H9 (cell line): ENCODE measurements around the gene ST6GALNAC5. TPM values are rescaled to one million over a fixed set of nuclear protein-coding genes. Genes with fewer than 3 reads are reported as not detected.

ENCODE experiments used
- DNase-seq: peaks from one replicate; pipeline ENCODE4 v3.0.0-alpha.2; 2017
- H2AFZ ChIP-seq: one replicate; pipeline ENCODE4 v1.6.1; 2013; ENCODE audit warnings: mild to moderate bottlenecking, low read length, control low read depth, moderate library complexity
- H2AK5ac ChIP-seq: 2 replicates; pipeline ENCODE4 v1.6.1; 2013; ENCODE audit warnings: low read length, control low read depth, mixed read lengths; ENCODE audit not compliant: insufficient read length
- H2BK120ac ChIP-seq: one replicate; pipeline ENCODE4 v1.6.1; 2013; ENCODE audit warnings: low read depth, mild to moderate bottlenecking, low read length, control low read depth, inconsistent platforms; ENCODE audit not compliant: poor library complexity, severe bottlenecking
- H2BK12ac ChIP-seq: 2 replicates; pipeline ENCODE4 v1.6.1; 2013; ENCODE audit warnings: low read length, control low read depth, mixed read lengths, low read depth; ENCODE audit not compliant: insufficient read length
- H2BK15ac ChIP-seq: 2 replicates; pipeline ENCODE4 v1.6.1; 2013; ENCODE audit warnings: low read depth, low read length, control low read depth
- H2BK20ac ChIP-seq: one replicate; pipeline ENCODE4 v1.6.1; 2013; ENCODE audit warnings: low read depth, mild to moderate bottlenecking, low read length, control low read depth, inconsistent platforms; ENCODE audit not compliant: poor library complexity, severe bottlenecking
- H2BK5ac ChIP-seq: 2 replicates; pipeline ENCODE4 v1.6.1; 2013; ENCODE audit warnings: low read length, control low read depth, mixed read lengths; ENCODE audit not compliant: insufficient read length
- H3K14ac ChIP-seq: 2 replicates; pipeline ENCODE4 v1.6.1; 2013; ENCODE audit warnings: low read length, control low read depth; ENCODE audit not compliant: insufficient read depth
- H3K18ac ChIP-seq: 2 replicates; pipeline ENCODE4 v1.6.1; 2013; ENCODE audit warnings: low read depth, mild to moderate bottlenecking, mixed read lengths, low read length, control low read depth; ENCODE audit not compliant: insufficient read length
- H3K23ac ChIP-seq: 2 replicates; pipeline ENCODE4 v1.6.1; 2013; ENCODE audit warnings: low read length, control low read depth, mixed read lengths, low read depth; ENCODE audit not compliant: insufficient read length
- H3K23me2 ChIP-seq: 2 replicates; pipeline ENCODE4 v1.6.1; 2013; ENCODE audit warnings: low read depth, mild to moderate bottlenecking, mixed read lengths, low read length, control low read depth; ENCODE audit not compliant: insufficient read length, poor library complexity, severe bottlenecking
- H3K27ac ChIP-seq: 2 replicates; pipeline ENCODE4 v1.5.1; 2013; ENCODE audit warnings: low read length, control low read depth, mixed read lengths, low read depth; ENCODE audit not compliant: insufficient read length
- H3K27me3 ChIP-seq: 2 replicates; pipeline ENCODE4 v1.6.1; 2013; ENCODE audit warnings: low read length, control low read depth, inconsistent platforms; ENCODE audit not compliant: insufficient read depth
- H3K4ac ChIP-seq: 2 replicates; pipeline ENCODE4 v1.6.1; 2013; ENCODE audit warnings: low read depth, mild to moderate bottlenecking, control low read depth, inconsistent platforms, low read length, moderate library complexity
- H3K4me1 ChIP-seq: 2 replicates; pipeline ENCODE4 v1.6.1; 2013; ENCODE audit warnings: low read length, control low read depth, inconsistent platforms; ENCODE audit not compliant: insufficient read depth
- H3K4me2 ChIP-seq: 2 replicates; pipeline ENCODE4 v1.6.1; 2013; ENCODE audit warnings: low read length, control low read depth, mixed read lengths; ENCODE audit not compliant: insufficient read length, insufficient read depth
- H3K56ac ChIP-seq: 2 replicates; pipeline ENCODE4 v1.6.1; 2013; ENCODE audit warnings: low read depth, mild to moderate bottlenecking, mixed read lengths, low read length, control low read depth; ENCODE audit not compliant: insufficient read length
- H3K79me1 ChIP-seq: 2 replicates; pipeline ENCODE4 v1.6.1; 2013; ENCODE audit warnings: low read depth, mild to moderate bottlenecking, moderate library complexity, low read length, control low read depth, inconsistent platforms; ENCODE audit not compliant: insufficient read depth, poor library complexity, severe bottlenecking
- H3K79me2 ChIP-seq: 2 replicates; pipeline ENCODE4 v1.6.1; 2013; ENCODE audit warnings: low read length, control low read depth, inconsistent platforms; ENCODE audit not compliant: insufficient read depth
- H3K9ac ChIP-seq: 2 replicates; pipeline ENCODE4 v1.6.1; 2013; ENCODE audit warnings: low read length, control low read depth, mixed read lengths; ENCODE audit not compliant: insufficient read length; ENCODE audit errors: extremely low read depth
- H3K9me3 ChIP-seq: one replicate; pipeline ENCODE4 v1.6.1; 2013; ENCODE audit warnings: low read depth, low read length, inconsistent platforms; ENCODE audit not compliant: control insufficient read depth
- H3T11ph ChIP-seq: one replicate; pipeline ENCODE4 v1.6.1; 2013; ENCODE audit warnings: mild to moderate bottlenecking, low read length, control low read depth, inconsistent platforms
- H4K20me1 ChIP-seq: one replicate; pipeline ENCODE4 v1.6.1; 2013; ENCODE audit not compliant: control insufficient read depth, insufficient read length, insufficient read depth
- H4K5ac ChIP-seq: 2 replicates; pipeline ENCODE4 v1.6.1; 2013; ENCODE audit warnings: low read depth, mild to moderate bottlenecking, mixed read lengths, low read length, control low read depth; ENCODE audit not compliant: insufficient read length
- H4K8ac ChIP-seq: replicated peaks from 2 replicates; pipeline ENCODE4 v1.6.1; 2013; ENCODE audit warnings: low read length, control low read depth, mixed read lengths, low read depth; ENCODE audit not compliant: insufficient read length
- H4K91ac ChIP-seq: 2 replicates; pipeline ENCODE4 v1.6.1; 2013; ENCODE audit warnings: low read depth, mild to moderate bottlenecking, moderate library complexity, mixed read lengths, low read length, control low read depth; ENCODE audit not compliant: insufficient read length
- H3K27ac Mint-ChIP-seq, 3 experiments: 2 replicates in 2 of 3; 3 replicates in 1 of 3; pipeline ENCODE4 v1.8.0; 2020 to 2021; ENCODE audit warnings: mixed read lengths in 3 of 3, mild to moderate bottlenecking in 1 of 3, moderate library complexity in 1 of 3
- H3K27me3 Mint-ChIP-seq: 2 replicates; pipeline ENCODE4 v1.8.0; 2021; ENCODE audit warnings: low read depth, mild to moderate bottlenecking, moderate library complexity, mixed read lengths
- H3K36me3 Mint-ChIP-seq, 3 experiments: 2 replicates in 2 of 3; 3 replicates in 1 of 3; pipeline ENCODE4 v1.8.0; 2020 to 2021; ENCODE audit warnings: low read depth in 3 of 3, mixed read lengths in 3 of 3; ENCODE audit not compliant: insufficient read depth in 1 of 3
- H3K4me1 Mint-ChIP-seq, 2 experiments: 2 replicates each; pipeline ENCODE4 v1.8.0; 2020; ENCODE audit warnings: mixed read lengths in 2 of 2
- H3K4me3 Mint-ChIP-seq, 2 experiments: 2 replicates in 1 of 2; 3 replicates in 1 of 2; pipeline ENCODE4 v1.8.0; 2020 to 2021; ENCODE audit warnings: mild to moderate bottlenecking in 2 of 2, mixed read lengths in 2 of 2, moderate library complexity in 1 of 2
- H3K9me3 Mint-ChIP-seq, 2 experiments: 2 replicates in 1 of 2; 3 replicates in 1 of 2; pipeline ENCODE4 v1.8.0; 2020; ENCODE audit warnings: mild to moderate bottlenecking in 2 of 2, mixed read lengths in 2 of 2, moderate library complexity in 1 of 2
- WGBS: extraction: QIAGEN DNeasy Blood & Tissue Kit; methylation state at CpG from one replicate; pipeline ENCODE4 v1.1.7; 2013; ENCODE audit warnings: missing lambda C conversion rate, low lambda C conversion rate, mixed read lengths; ENCODE audit not compliant: insufficient read length; ENCODE audit errors: extremely low coverage; 5-methylcytosine and 5-hydroxymethylcytosine counted together
- total RNA-seq: library from RNA; stranded (reverse); gene quantifications from 2 replicates; pipeline ENCODE4 v1.2.1, GENCODE V29; 2021
- TF ChIP-seq, protein P1 (sequence below): fragments of 200-600 bp; sonication (generic); conservative IDR thresholded peaks from 3 replicates; pipeline ENCODE4 v1.8.0; 2021; ENCODE audit warnings: antibody characterized with exemption, mild to moderate bottlenecking

ST6GALNAC5 gene
- total RNA-seq, 1 experiment from 2014 or later = 3.3 TPM

DNA sequence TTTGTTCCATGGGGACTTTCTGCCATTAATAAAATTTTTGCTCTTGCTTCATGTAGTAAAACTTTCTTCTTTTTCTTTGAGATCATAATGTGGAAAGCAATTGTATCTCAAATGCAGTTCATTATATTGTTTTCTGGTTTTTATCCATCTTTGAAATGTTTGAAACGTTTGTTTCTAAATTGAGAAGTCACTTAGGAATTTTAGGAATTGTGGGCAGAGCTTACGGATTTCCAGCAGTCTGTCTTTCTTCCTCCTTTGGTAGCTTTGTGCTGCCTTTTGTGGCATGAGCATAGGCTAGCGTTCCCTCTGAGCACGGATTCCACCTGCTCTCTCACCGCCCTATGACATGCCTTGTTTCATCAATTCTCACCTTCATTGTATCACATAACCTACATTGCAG lies 2.9 kb upstream of the ST6GALNAC5 start:
- Mint-ChIP-seq H3K36me3 (no peaks in the 10 kb centered on the region; a peak in 1 of 7 replicates), H3K9me3 (no peaks in the 10 kb centered on the region), H3K4me3 (no peak overlapping the region), H3K27ac (no peak overlapping the region), H3K27me3 (peaks cover 42% of the 10 kb centered on the region), H3K4me1 (peaks cover 13 to 17% of the 10 kb centered on the region in 2 experiments)
- H3K4me2 ChIP-seq = no peak overlapping the region
- no peaks in the 10 kb centered on the region for H3K9me3 ChIP-seq
- no peak overlapping the region for H3K23ac ChIP-seq
- no peaks in the 10 kb centered on the region for H3K79me1 ChIP-seq
- no peaks in the 10 kb centered on the region for H3K4me1 ChIP-seq
- H2BK20ac ChIP-seq = no peak overlapping the region
- no peak overlapping the region for H3K14ac ChIP-seq
- H3K23me2 ChIP-seq = peaks cover 21% of the 10 kb centered on the region
- no peaks in the 10 kb centered on the region for H3K79me2 ChIP-seq
- no peak overlapping the region for H2BK12ac ChIP-seq
- H4K5ac ChIP-seq = no peak overlapping the region
- TF ChIP-seq, protein P1, sequence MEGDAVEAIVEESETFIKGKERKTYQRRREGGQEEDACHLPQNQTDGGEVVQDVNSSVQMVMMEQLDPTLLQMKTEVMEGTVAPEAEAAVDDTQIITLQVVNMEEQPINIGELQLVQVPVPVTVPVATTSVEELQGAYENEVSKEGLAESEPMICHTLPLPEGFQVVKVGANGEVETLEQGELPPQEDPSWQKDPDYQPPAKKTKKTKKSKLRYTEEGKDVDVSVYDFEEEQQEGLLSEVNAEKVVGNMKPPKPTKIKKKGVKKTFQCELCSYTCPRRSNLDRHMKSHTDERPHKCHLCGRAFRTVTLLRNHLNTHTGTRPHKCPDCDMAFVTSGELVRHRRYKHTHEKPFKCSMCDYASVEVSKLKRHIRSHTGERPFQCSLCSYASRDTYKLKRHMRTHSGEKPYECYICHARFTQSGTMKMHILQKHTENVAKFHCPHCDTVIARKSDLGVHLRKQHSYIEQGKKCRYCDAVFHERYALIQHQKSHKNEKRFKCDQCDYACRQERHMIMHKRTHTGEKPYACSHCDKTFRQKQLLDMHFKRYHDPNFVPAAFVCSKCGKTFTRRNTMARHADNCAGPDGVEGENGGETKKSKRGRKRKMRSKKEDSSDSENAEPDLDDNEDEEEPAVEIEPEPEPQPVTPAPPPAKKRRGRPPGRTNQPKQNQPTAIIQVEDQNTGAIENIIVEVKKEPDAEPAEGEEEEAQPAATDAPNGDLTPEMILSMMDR = no peak
- no peak overlapping the region for H2AFZ ChIP-seq
- no peaks in the 10 kb centered on the region; the same call in 1 of the 2 replicates for H3K27me3 ChIP-seq
- WGBS = no CpG with 5 or more reads among the region's 5 CpGs
- no peaks in the 10 kb centered on the region for H4K20me1 ChIP-seq
- no peak overlapping the region for H2BK5ac ChIP-seq
- no peak overlapping the region for H2BK120ac ChIP-seq
- H2BK15ac ChIP-seq = no peak overlapping the region
- DNase-seq = no peak
- no peak overlapping the region for H3K18ac ChIP-seq
- no peak overlapping the region for H4K91ac ChIP-seq
- H3K4ac ChIP-seq = no peak overlapping the region
- H3K9ac ChIP-seq = no peak overlapping the region
- no peak overlapping the region for H3T11ph ChIP-seq
- H3K27ac ChIP-seq = no peak overlapping the region
- H2AK5ac ChIP-seq = no peak overlapping the region
- H3K56ac ChIP-seq = no peak overlapping the region
- H4K8ac ChIP-seq = no peak overlapping the region
